ENCODE data around the gene CUTA. TPM values are rescaled to one million over a fixed set of nuclear protein-coding genes. Genes with fewer than 3 reads are reported as not detected.

The CUTA gene
- total and polyA plus RNA-seq, 2 of the 13 experiments (the other 11 are each of a cell fraction or from before 2014, with no cell fraction given), result 170 to 180 TPM

- TF ChIP-seq AHDC1 (CRISPR knock-in tag; IDR thresholded peaks at IDR 0.05; ENCODE audit: borderline replicate concordance), result peak; percentile 40; the same call in 1 of the 2 replicates
- no peak for TF ChIP-seq DDIT3 (CRISPR knock-in tag; IDR thresholded peaks at IDR 0.05)
- 0 out of 2 replicates have a peak, but pooled peaks have one; percentile 53 for TF ChIP-seq ZNF572 (CRISPR knock-in tag; IDR thresholded peaks at IDR 0.05)
- 0 out of 2 replicates have a peak, but pooled peaks have one; percentile 24 for TF ChIP-seq ISX (CRISPR knock-in tag; conservative IDR thresholded peaks at IDR 0.05)
- TF ChIP-seq ZNF879 (CRISPR knock-in tag; IDR thresholded peaks at IDR 0.05), result peak; percentile 60
- no peak for TF ChIP-seq BCLAF1 (IDR thresholded peaks at IDR 0.05)
- TF ChIP-seq SPEN (CRISPR knock-in tag; IDR thresholded peaks at IDR 0.05; ENCODE audit: low read depth), result peak; percentile 88
- TF ChIP-seq ZGPAT (CRISPR knock-in tag; IDR thresholded peaks at IDR 0.05), result peak; percentile 94
- TF ChIP-seq ZNF598 (CRISPR knock-in tag; IDR thresholded peaks at IDR 0.05; ENCODE audit: borderline replicate concordance), result peak; percentile 87; the same call in 1 of the 2 replicates
- peak; percentile 61 for TF ChIP-seq MED1 (CRISPR knock-in tag; IDR thresholded peaks at IDR 0.05)
- TF ChIP-seq ETV5 (CRISPR knock-in tag; IDR thresholded peaks at IDR 0.05; ENCODE audit: borderline replicate concordance), result peak; percentile 57
- TF ChIP-seq ZBTB3 (CRISPR knock-in tag; IDR thresholded peaks at IDR 0.05; ENCODE audit: borderline replicate concordance, low read depth), result 0 out of 2 replicates have a peak, but pooled peaks have one; percentile 86
- TF ChIP-seq LBX2 (CRISPR knock-in tag; IDR thresholded peaks at IDR 0.05; ENCODE audit: borderline replicate concordance), result peak; percentile 88
- TF ChIP-seq RNF2 (conservative IDR thresholded peaks at IDR 0.05; ENCODE audit: low read depth), result peak; percentile 97
- TF ChIP-seq U2AF1 (optimal IDR thresholded peaks at IDR 0.05; ENCODE audit: low read depth, low read length), result peak; percentile 90
- 0 out of 2 replicates have a peak, but pooled peaks have one; percentile 2 for TF ChIP-seq CAMTA2 (CRISPR knock-in tag; IDR thresholded peaks at IDR 0.05; ENCODE audit: borderline replicate concordance)
- peak; percentile 91 for TF ChIP-seq ZNF430 (CRISPR knock-in tag; IDR thresholded peaks at IDR 0.05)
- peak; percentile 2; the same call in 1 of the 2 replicates for TF ChIP-seq ZNF124 (CRISPR knock-in tag; IDR thresholded peaks at IDR 0.05)
Measured at GRCh38 chr6:33417903-33418689, at the start of gene CUTA (continued).

Measured in HepG2 (cell line).